HFF-Myc (cell line): Measurements from ENCODE around the gene MGA.
A peak's percentile ranks its signal among the peaks of the same experiment; 100 is the strongest.

Experiments
- DNase-seq: peaks from one replicate; pipeline ENCODE4 v3.0.0-alpha.2; 2011; ENCODE audit warnings: low read depth; ENCODE audit errors: extremely low read depth
- H3K4me3 ChIP-seq: replicated peaks from 2 replicates; pipeline ENCODE4 v1.5.1; 2011; ENCODE audit warnings: low read depth, mild to moderate bottlenecking, control low read depth, low read length
- TF ChIP-seq, protein P1 (sequence below): IDR thresholded peaks from 2 replicates; pipeline ENCODE4 v1.5.1; 2012; ENCODE audit warnings: mild to moderate bottlenecking, low read depth, low read length, control low read depth; ENCODE audit errors: missing control alignments

Gene MGA

GRCh38 chr15:41806291-41807181, 146.3 kb downstream of the MGA start:
- DNase-seq = no peak
- TF ChIP-seq, protein P1, sequence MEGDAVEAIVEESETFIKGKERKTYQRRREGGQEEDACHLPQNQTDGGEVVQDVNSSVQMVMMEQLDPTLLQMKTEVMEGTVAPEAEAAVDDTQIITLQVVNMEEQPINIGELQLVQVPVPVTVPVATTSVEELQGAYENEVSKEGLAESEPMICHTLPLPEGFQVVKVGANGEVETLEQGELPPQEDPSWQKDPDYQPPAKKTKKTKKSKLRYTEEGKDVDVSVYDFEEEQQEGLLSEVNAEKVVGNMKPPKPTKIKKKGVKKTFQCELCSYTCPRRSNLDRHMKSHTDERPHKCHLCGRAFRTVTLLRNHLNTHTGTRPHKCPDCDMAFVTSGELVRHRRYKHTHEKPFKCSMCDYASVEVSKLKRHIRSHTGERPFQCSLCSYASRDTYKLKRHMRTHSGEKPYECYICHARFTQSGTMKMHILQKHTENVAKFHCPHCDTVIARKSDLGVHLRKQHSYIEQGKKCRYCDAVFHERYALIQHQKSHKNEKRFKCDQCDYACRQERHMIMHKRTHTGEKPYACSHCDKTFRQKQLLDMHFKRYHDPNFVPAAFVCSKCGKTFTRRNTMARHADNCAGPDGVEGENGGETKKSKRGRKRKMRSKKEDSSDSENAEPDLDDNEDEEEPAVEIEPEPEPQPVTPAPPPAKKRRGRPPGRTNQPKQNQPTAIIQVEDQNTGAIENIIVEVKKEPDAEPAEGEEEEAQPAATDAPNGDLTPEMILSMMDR = no peak
- H3K4me3 ChIP-seq = no peak overlapping the region

- no peak overlapping the region for H3K4me3 ChIP-seq
- no peak for DNase-seq
- TF ChIP-seq, protein P1 = no peak
These were observed 148.9 kb downstream of the MGA start for GRCh38 chr15:41809121-41809520.

GRCh38 chr15:41809526-41810220, 149.5 kb downstream of the MGA start:
- no peak for DNase-seq
- no peak overlapping the region for H3K4me3 ChIP-seq
- TF ChIP-seq, protein P1 = no peak

DNA sequence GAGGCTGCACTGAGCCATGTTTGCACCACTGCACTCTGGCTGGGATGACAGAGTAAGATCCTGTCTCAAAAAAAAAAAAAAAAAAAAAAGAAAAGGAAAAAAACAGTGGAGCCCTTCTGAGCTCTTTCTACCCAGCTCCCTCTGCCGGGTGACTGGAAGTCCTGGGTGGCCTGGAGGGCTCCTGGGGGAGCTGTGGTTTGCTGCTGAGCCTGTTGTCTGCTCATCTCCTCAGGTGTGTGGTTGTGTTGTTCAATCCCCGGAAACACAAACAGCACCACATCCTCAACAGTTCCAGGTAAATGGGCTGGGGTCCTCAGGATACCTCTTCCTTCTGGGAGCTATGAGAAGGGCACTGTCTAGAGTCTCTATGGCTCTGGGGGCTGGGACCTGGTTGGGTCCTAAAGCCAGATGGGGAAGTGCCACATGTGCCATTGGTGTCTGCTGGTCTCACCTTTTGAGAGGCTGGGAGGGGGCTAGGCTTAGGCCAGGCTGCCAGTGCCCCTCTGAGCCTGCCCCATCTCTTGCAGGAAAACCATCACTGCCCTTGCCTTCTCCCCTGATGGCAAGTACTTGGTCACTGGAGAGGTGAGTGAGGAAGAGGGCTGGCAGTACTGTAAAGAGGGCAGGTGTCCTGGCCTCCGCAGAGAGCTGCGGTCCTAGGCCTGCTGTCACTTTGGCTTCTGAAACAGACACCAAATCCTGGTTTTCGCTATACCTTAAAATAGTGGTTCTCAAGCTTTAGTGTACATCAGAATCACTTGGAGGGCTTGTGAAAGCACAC, 150.6 kb downstream of the MGA start:
- TF ChIP-seq, protein P1 = no peak
- no peak for DNase-seq

DNA sequence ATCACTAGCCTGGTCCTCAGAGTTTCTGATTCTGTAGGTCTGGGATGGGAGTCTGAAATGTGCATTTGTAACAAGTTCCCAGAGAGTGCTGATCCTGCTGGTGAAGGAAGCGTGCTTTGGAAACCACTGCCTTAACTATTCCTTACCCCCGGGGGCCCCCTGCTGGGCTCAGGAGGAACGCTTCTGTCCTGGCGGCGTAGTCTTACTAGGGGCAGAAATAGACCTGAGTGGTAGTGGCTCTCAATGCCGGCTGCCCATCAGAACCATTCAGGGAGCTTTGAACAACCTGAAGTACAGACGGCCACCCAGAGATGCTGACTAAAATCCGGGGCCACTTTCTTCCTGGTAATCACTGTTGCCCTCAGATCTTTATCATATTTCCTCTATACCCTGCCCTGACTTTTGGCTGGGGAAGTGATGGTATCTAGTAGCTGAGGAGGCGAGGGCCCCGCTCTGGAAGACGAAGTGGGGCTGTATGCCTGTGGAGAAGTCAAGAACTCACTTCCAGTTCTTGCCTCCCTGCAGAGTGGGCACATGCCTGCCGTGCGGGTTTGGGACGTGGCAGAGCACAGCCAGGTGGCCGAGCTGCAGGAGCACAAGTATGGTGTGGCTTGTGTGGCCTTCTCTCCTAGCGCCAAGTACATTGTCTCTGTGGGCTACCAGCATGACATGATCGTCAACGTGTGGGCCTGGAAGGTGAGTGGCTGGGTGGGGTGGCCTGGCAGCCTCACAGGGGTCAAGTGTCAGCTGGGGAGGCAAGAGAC, 151.4 kb downstream of the MGA start:
- TF ChIP-seq, protein P1 = peak; percentile 93
- H3K4me3 ChIP-seq = no peak overlapping the region
- DNase-seq = peak; percentile 69

More for the DNA sequence above, 150.6 kb downstream of the MGA start:
- H3K4me3 ChIP-seq = no peak overlapping the region

- DNase-seq = no peak
- H3K4me3 ChIP-seq = no peak overlapping the region
- TF ChIP-seq, protein P1 = no peak
These were observed 152.7 kb downstream of the MGA start for GRCh38 chr15:41812820-41813375.
